GM19035 (cell line): ENCODE data around the gene SYNE1.
A peak's percentile ranks its signal among the peaks of the same experiment; 100 is the strongest.
"Not testable (repeated sequence)": the region's sequence is repeated elsewhere in the genome, so short reads cannot be mapped to it uniquely, and the experiment has no call there.

ENCODE experiments used
- ATAC-seq: cut with Tn5 transposase; IDR thresholded peaks from one replicate; pipeline ENCODE4 v1.9.1; 2021; ENCODE audit not compliant: unreplicated experiment

The SYNE1 gene

GRCh38 chr6:152155792-152156191 is 481.4 kb downstream of the SYNE1 start:
- ATAC-seq: no peak

- no peak for ATAC-seq
Measured at GRCh38 chr6:152154559-152155356, 482.4 kb downstream of the SYNE1 start.

GRCh38 chr6:152151920-152152319 is 485.2 kb downstream of the SYNE1 start:
- ATAC-seq: no peak

- no peak for ATAC-seq
Measured at GRCh38 chr6:152150196-152150595, 487.0 kb downstream of the SYNE1 start.

GRCh38 chr6:152148412-152148811 is 488.8 kb downstream of the SYNE1 start:
- ATAC-seq: no peak

- no peak for ATAC-seq
Measured at GRCh38 chr6:152147269-152147668, 489.9 kb downstream of the SYNE1 start.

GRCh38 chr6:152146385-152146784 is 490.8 kb downstream of the SYNE1 start:
- ATAC-seq: no peak

GRCh38 chr6:152143359-152143758 is 493.8 kb downstream of the SYNE1 start:
- ATAC-seq: no peak

- no peak for ATAC-seq
Measured at GRCh38 chr6:152142105-152142504, 495.1 kb downstream of the SYNE1 start.

- not testable (repeated sequence) for ATAC-seq
Measured at GRCh38 chr6:152138344-152138743, 498.8 kb downstream of the SYNE1 start.

GRCh38 chr6:152136449-152136825 is 500.7 kb downstream of the SYNE1 start:
- ATAC-seq: no peak

GRCh38 chr6:152135755-152136448 is 501.3 kb downstream of the SYNE1 start:
- ATAC-seq: no peak

- ATAC-seq: no peak
Measured at GRCh38 chr6:152130441-152130840, 506.7 kb downstream of the SYNE1 start.

GRCh38 chr6:152129691-152130151 is 507.4 kb downstream of the SYNE1 start:
- no peak for ATAC-seq

- ATAC-seq: no peak
Measured at GRCh38 chr6:152127432-152128165, 509.6 kb downstream of the SYNE1 start.

GRCh38 chr6:152124429-152125074 is 512.6 kb downstream of the SYNE1 start:
- ATAC-seq: peak; percentile 80

GRCh38 chr6:152123076-152123475 is 514.1 kb downstream of the SYNE1 start:
- ATAC-seq: no peak

- ATAC-seq: no peak
Measured at GRCh38 chr6:152122434-152122833, 514.7 kb downstream of the SYNE1 start.

- no peak for ATAC-seq
Measured at GRCh38 chr6:152121910-152122309, 515.3 kb downstream of the SYNE1 start.

GRCh38 chr6:152119831-152120230 is 517.3 kb downstream of the SYNE1 start:
- ATAC-seq: no peak

- no peak for ATAC-seq
Measured at GRCh38 chr6:152118678-152119077, 518.5 kb downstream of the SYNE1 start.
